Activated effector memory CD4-positive, alpha-beta T cell treated with Interleukin-2 at 50 U/mL for 16 hours (primary cell): ENCODE data around the gene GOLGA8N.

Experiments used
- DNase-seq: peaks from one replicate; pipeline ENCODE4 v3.0.0-alpha.2; 2020

GOLGA8N gene

GRCh38 chr15:32652178-32652577 lies 58.9 kb downstream of the GOLGA8N start:
- DNase-seq: no peak

DNA sequence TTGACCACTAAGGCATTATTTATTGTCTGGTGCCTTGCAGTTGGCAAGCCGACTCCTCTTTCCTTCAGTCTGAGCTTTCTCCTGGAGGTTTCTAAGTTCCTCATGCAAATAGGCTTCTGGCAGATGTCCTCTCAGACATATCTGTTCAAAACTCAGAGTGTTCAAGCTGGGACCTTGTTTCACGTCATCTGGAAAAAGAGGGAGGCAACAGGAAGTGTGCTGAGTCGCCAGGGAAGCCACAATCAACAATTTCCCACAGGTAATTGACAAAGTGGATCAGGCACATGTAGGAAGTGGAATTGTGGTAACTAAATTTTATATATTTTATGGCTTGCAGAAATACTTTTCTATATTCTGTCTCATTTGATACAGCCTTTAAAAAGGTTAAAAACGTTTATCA lies 62.8 kb downstream of the GOLGA8N start:
- DNase-seq: no peak

DNA sequence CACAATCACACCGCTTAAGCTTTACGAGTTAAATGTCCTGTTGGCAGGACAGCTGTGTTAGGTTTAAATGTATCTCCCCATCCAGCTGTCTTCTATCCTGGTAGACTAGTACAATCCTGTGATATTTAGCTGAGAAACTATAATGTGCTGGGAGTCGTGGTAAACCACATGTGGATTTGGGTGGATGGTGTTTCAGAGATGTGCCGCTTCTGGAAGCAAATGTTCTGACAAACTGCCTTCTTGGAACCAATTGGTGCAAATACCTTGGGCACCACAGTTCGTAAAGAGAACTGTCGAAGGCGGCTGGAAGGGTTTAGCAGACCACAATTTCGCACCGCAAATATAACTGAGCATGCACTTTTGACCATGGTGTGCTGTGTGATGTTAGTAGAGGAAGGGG lies 63.2 kb downstream of the GOLGA8N start:
- no peak for DNase-seq
